HepG2 (cell line): Measurements from ENCODE around the gene HAUS5. TPM values are rescaled to one million over a fixed set of nuclear protein-coding genes. Genes with fewer than 3 reads are reported as not detected.

Experiments
- CENPT ChIP-seq: sonication (generic); formaldehyde crosslinking; IDR thresholded peaks from 2 replicates; pipeline ENCODE4 v1.8.0; 2022; ENCODE audit warnings: low read depth, mild to moderate bottlenecking, moderate library complexity, missing genetic modification reagents
- ETV5 ChIP-seq: IDR thresholded peaks from 2 replicates; pipeline ENCODE4 v1.6.1; 2018; ENCODE audit warnings: missing biosample characterization, missing genetic modification reagents, inconsistent platforms, borderline replicate concordance
- FOXA3 ChIP-seq: IDR thresholded peaks from 2 replicates; pipeline ENCODE4 v1.6.1; 2016; ENCODE audit warnings: missing genetic modification reagents, missing compliant biosample characterization
- GLI4 ChIP-seq: sonication (generic); formaldehyde crosslinking; IDR thresholded peaks from 2 replicates; pipeline ENCODE4 v1.5.1; 2020; ENCODE audit warnings: missing genetic modification reagents, mild to moderate bottlenecking, moderate library complexity, borderline replicate concordance
- MED1 ChIP-seq: sonication (generic); formaldehyde crosslinking; IDR thresholded peaks from 2 replicates; pipeline ENCODE4 v1.4.0; 2020; ENCODE audit warnings: missing genetic modification reagents
- MIER2 ChIP-seq: IDR thresholded peaks from 2 replicates; pipeline ENCODE4 v1.6.1; 2016; ENCODE audit warnings: missing biosample characterization, missing genetic modification reagents
- MIXL1 ChIP-seq: IDR thresholded peaks from 2 replicates; pipeline ENCODE4 v1.6.1; 2016
- RERE ChIP-seq: IDR thresholded peaks from 2 replicates; pipeline ENCODE4 v1.6.1; 2016; ENCODE audit warnings: low read depth, missing genetic modification reagents, missing compliant biosample characterization
- TBX2 ChIP-seq: sonication (generic); formaldehyde crosslinking; IDR thresholded peaks from 2 replicates; pipeline ENCODE4 v1.5.0; 2020; ENCODE audit warnings: missing genetic modification reagents, mild to moderate bottlenecking, borderline replicate concordance
- ZBTB3 ChIP-seq: sonication (generic); formaldehyde crosslinking; IDR thresholded peaks from 2 replicates; pipeline ENCODE4 v1.4.0; 2020; ENCODE audit warnings: low read depth, mild to moderate bottlenecking, moderate library complexity, missing genetic modification reagents, borderline replicate concordance
- ZNF224 ChIP-seq: sonication (generic); formaldehyde crosslinking; IDR thresholded peaks from 2 replicates; pipeline ENCODE4 v1.5.0; 2020; ENCODE audit warnings: mild to moderate bottlenecking, missing genetic modification reagents
- ZNF30 ChIP-seq: sonication (generic); formaldehyde crosslinking; IDR thresholded peaks from 2 replicates; pipeline ENCODE4 v1.5.0; 2020; ENCODE audit warnings: mild to moderate bottlenecking, missing genetic modification reagents
- ZNF326 ChIP-seq: sonication (generic); formaldehyde crosslinking; IDR thresholded peaks from 2 replicates; pipeline ENCODE4 v1.4.0; 2020; ENCODE audit warnings: missing genetic modification reagents, borderline replicate concordance
- ZNF513 ChIP-seq: sonication (generic); formaldehyde crosslinking; conservative IDR thresholded peaks from 2 replicates; pipeline ENCODE4 v1.5.0; 2020; ENCODE audit warnings: missing genetic modification reagents
- ZNF564 ChIP-seq: sonication (generic); formaldehyde crosslinking; IDR thresholded peaks from 2 replicates; pipeline ENCODE4 v1.8.1; 2023; ENCODE audit warnings: mild to moderate bottlenecking, missing genetic modification reagents
- ZNF660 ChIP-seq: sonication (generic); formaldehyde crosslinking; IDR thresholded peaks from 2 replicates; pipeline ENCODE4 v1.5.1; 2020; ENCODE audit warnings: mild to moderate bottlenecking, low read depth, missing genetic modification reagents, borderline replicate concordance
- polyA plus RNA-seq, 8 experiments: library from polyadenylated mRNA; depleted of rRNA in 3 of 8; stranded (reverse) in 7 of 8; unstranded in 1 of 8; fragments of >200 nt; fragmentation: Illumina TruSeq in 4 of 8; extraction: Trizol in 4 of 8; gene quantifications; 2 replicates each; pipeline versions ENCODE4 v1.2.1 to v1.2.3, GENCODE V29; 2011 to 2016; ENCODE audit warnings: low read depth in 4 of 8, missing spikeins in 1 of 8, mixed read lengths in 1 of 8; ENCODE audit not compliant: insufficient read depth in 1 of 8
- total RNA-seq, 5 experiments: library from RNA; depleted of rRNA; stranded (reverse); fragments of >200 nt; fragmentation: Illumina TruSeq; extraction: Trizol; gene quantifications; 2 replicates each; pipeline ENCODE4 v1.2.3, GENCODE V29; 2016; ENCODE audit warnings: low read depth in 1 of 5
- TF ChIP-seq, protein P1 (sequence below): sonication (generic); formaldehyde crosslinking; IDR thresholded peaks from 2 replicates; pipeline ENCODE4 v1.5.0; 2020; ENCODE audit warnings: mild to moderate bottlenecking, missing genetic modification reagents, borderline replicate concordance
- TF ChIP-seq, protein P2 (sequence below): sonication (generic); formaldehyde crosslinking; IDR thresholded peaks from 2 replicates; pipeline ENCODE4 v1.5.0; 2020; ENCODE audit warnings: missing genetic modification reagents

Gene HAUS5
- total and polyA plus RNA-seq, 2 of the 13 experiments (the other 11 are each of a cell fraction or from before 2014, with no cell fraction given), result 10.3 to 17.7 TPM

GRCh38 chr19:35569281-35569781, 43.2 kb upstream of the HAUS5 start (continued):
- TF ChIP-seq RERE (CRISPR knock-in tag) (peak; percentile 82), ETV5 (CRISPR knock-in tag) (peak; percentile 41; the same call in 1 of the 2 replicates), CENPT (no peak), MIER2 (CRISPR knock-in tag) (peak; percentile 72; the same call in 1 of the 2 replicates), ZBTB3 (no peak), ZNF326 (CRISPR knock-in tag) (no peak), FOXA3 (peak; percentile 65), MED1 (CRISPR knock-in tag) (peak; percentile 53; the same call in 1 of the 2 replicates), ZNF224 (no peak), ZNF513 (CRISPR knock-in tag) (no peak), ZNF30 (no peak), ZNF660 (CRISPR knock-in tag) (no peak), ZNF564 (CRISPR knock-in tag) (peak; percentile 61; the same call in 1 of the 2 replicates), TBX2 (peak; percentile 95), GLI4 (no peak), MIXL1 (CRISPR knock-in tag) (peak; percentile 60; the same call in 1 of the 2 replicates)
- TF ChIP-seq, protein P1, sequence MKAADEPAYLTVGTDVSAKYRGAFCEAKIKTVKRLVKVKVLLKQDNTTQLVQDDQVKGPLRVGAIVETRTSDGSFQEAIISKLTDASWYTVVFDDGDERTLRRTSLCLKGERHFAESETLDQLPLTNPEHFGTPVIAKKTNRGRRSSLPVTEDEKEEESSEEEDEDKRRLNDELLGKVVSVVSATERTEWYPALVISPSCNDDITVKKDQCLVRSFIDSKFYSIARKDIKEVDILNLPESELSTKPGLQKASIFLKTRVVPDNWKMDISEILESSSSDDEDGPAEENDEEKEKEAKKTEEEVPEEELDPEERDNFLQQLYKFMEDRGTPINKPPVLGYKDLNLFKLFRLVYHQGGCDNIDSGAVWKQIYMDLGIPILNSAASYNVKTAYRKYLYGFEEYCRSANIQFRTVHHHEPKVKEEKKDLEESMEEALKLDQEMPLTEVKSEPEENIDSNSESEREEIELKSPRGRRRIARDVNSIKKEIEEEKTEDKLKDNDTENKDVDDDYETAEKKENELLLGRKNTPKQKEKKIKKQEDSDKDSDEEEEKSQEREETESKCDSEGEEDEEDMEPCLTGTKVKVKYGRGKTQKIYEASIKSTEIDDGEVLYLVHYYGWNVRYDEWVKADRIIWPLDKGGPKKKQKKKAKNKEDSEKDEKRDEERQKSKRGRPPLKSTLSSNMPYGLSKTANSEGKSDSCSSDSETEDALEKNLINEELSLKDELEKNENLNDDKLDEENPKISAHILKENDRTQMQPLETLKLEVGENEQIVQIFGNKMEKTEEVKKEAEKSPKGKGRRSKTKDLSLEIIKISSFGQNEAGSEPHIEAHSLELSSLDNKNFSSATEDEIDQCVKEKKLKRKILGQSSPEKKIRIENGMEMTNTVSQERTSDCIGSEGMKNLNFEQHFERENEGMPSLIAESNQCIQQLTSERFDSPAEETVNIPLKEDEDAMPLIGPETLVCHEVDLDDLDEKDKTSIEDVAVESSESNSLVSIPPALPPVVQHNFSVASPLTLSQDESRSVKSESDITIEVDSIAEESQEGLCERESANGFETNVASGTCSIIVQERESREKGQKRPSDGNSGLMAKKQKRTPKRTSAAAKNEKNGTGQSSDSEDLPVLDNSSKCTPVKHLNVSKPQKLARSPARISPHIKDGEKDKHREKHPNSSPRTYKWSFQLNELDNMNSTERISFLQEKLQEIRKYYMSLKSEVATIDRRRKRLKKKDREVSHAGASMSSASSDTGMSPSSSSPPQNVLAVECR (CRISPR knock-in tag), result peak; percentile 58; the same call in 1 of the 2 replicates
- TF ChIP-seq, protein P2, sequence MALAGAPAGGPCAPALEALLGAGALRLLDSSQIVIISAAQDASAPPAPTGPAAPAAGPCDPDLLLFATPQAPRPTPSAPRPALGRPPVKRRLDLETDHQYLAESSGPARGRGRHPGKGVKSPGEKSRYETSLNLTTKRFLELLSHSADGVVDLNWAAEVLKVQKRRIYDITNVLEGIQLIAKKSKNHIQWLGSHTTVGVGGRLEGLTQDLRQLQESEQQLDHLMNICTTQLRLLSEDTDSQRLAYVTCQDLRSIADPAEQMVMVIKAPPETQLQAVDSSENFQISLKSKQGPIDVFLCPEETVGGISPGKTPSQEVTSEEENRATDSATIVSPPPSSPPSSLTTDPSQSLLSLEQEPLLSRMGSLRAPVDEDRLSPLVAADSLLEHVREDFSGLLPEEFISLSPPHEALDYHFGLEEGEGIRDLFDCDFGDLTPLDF (CRISPR knock-in tag), result peak; percentile 37; the same call in 1 of the 2 replicates
